HG03520 (cell line): ENCODE data around the gene ERMAP.
"Not testable (repeated sequence)": the region's sequence is repeated elsewhere in the genome, so short reads cannot be mapped to it uniquely, and the experiment has no call there.

Source experiments
- ATAC-seq: cut with Tn5 transposase; IDR thresholded peaks from one replicate; pipeline ENCODE4 v1.9.1; 2021; ENCODE audit warnings: mild to moderate bottlenecking, moderate library complexity; ENCODE audit not compliant: unreplicated experiment

The ERMAP gene

DNA sequence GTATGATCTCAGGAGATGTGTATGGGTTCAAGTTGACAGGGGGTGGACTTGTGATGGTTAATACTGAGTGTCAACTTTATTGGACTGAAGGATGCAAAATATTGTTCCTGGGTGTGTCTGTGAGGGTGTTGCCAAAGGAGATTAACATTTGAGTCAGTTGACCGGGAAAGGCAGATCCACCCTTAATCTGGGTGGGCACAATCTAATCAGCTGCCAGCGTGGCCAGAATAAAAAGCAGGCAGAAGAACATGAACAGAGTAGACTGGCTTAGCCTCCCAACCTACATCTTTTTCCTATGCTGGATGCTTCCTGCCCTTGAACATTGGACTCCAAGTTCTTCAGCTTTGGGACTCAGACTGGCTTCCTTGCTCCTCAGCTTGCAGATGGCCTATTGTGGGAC, 52.8 kb downstream of the ERMAP start:
- ATAC-seq = not testable (repeated sequence)

DNA sequence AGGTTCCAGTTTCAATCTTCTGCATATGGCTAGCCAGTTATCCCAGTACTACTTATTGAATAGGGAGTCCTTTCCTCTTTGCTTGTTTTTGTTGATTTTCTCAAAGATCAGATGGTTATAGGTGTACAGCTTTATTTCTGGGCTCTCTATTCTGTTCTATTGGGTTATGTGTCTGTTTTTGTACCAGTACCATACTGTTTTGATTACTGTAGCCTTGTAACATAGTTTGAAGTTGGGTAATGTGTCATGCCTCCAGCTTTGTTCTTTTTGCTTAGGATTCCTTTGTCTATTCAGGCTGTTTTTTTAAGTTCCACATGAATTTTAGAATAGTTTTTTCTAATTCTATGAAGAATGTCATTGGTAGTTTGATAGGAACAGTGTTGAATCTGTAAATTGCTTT, 56.2 kb downstream of the ERMAP start:
- ATAC-seq = not testable (repeated sequence)

DNA sequence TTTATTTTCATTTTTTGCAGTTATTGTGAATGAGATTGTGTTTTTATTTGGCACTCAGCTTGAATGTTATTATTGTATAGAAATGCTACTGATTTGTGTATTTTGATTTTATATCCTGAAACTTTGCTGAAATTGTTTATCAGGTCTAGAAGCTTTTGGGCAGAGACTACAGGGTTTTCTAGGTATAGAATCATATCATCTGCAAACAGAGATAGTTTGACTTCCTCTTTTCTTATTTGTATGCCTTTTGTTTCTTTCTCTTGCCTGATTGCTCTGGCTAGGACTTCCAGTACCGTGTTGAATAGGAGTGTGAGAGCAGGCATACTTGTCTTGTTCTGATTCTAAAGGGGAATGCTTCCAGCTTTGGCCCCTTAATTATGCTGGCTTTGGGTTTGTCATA, 56.7 kb downstream of the ERMAP start:
- ATAC-seq = no peak

DNA sequence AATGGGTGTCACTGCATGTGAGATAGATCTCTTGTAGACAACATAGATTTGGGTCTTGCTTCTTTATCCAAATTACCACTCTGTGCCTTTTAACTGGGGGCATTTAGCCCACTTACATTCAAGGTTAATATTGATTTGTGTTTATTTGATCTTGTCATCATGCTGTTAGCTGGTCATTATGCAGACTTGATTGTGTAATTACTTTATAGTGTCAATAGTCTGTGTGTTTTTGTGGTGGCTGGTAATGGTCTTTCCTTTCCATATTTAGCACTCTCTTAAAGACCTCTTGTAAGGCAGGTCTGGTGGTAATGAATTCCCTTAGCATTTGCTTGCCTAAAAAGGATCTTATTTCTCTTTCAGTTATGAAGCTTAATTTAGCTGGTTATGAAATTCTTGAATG, 59.1 kb downstream of the ERMAP start:
- ATAC-seq = no peak

DNA sequence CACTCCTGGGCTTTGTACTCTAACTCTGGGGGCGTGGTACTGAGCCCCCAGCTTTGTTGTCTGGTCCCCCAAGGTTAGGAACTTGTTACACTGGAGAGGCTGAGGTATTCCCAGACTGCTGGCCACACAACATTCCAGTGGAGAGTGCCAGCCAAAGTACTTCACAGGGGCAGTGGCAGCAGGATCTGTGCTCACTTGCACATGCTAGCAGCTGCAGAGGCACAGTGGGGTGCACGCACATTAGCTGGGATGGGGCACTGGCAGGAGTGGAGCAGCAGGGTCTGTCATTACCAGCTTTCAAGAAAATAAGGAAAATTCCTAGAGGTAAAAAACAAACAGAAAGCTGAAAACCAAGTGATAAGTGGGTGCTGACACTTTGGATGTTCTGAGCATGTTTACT, 60.5 kb downstream of the ERMAP start:
- no peak for ATAC-seq

DNA sequence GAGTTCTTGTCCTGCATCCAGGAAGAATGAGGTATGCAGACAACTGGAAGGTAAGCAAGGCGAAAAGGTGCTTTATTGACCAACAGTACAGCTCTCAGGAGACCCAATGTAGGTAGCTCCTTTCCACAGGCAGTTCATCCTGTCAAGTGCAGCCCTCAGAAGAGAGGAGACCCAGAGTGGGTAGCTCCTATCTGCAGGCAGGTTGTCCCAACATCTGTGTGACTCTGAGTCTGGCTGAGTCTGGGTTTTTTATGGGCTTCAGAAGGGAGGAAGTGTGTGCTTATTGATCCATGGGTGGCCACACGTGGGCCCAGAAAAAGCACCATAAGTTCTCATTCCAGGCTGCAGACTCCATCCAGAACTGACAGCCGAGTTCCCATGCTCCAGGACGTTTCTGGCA, 63.5 kb downstream of the ERMAP start:
- no peak for ATAC-seq

DNA sequence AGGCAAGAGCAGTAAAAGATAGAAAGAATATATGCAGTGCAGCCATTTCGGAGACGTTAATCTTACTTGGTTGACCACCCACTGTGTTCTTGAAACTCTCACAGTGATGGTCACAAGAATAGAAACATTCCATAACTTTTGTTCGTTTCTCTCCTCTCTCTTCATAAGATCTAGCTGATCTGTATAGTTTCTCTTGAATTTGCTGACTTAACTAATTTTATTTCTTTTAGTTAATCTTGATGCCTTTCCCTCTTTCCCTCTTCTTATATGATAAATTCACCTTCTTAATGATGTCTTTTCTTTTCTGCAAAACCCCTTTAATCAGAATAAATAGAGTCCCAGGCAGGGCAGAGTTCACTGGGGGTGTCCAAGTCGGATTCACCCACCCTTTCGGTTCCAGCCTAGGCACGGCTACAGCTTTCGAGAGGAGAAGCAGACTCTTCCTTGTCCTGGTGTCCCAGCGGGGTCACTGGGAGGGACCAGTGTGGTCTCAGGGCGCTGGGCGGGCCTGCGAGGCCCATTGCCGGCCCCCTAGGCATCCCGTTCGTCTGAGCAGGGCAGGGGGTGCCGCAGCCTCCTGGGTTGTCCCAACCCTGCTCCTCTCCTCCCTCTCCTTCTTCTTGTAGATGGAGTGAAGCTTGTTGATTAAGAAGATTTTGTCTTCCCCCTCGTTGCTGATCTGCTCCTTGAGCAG, 69.3 kb downstream of the ERMAP start:
- no peak for ATAC-seq

DNA sequence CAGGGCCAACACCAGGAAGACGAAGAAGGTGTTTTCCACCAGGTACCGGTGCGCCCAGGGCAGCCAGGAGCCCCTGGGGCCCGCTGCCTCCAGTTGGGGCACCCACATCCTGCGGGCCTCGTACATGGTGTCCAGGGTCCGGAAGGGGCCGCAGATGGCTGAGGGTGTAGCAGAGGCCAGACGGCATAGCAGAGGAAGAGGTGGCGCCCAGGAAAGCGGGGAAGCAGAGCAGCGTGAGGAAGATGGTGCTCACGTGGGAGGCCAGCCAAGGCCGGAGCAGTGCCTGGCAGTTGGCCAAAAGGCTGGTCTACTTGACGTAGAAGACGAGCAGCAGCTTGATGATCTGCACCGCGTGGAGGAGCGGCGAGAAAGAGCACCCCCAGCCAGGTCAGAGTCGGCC, 69.9 kb downstream of the ERMAP start:
- ATAC-seq = no peak

DNA sequence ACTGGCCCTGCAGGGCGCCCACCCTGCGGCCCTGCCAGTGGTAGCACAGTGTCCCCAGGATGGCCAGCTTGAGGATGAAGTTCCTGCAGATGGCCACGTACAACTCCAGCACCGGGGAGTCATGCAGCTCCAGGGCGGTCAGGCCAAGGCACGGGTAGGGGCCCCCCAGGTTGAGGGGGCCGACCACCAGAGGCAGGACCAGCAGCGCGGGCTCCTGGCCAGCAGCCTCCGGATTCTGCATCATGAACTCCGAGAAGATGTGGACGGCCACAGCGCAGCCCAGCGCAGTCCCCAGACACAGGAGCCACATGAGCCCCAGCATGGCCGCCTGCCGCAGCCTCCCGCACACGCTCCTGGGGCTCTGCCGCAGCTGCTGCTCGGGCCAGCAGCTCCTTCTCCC, 70.4 kb downstream of the ERMAP start:
- ATAC-seq = no peak

DNA sequence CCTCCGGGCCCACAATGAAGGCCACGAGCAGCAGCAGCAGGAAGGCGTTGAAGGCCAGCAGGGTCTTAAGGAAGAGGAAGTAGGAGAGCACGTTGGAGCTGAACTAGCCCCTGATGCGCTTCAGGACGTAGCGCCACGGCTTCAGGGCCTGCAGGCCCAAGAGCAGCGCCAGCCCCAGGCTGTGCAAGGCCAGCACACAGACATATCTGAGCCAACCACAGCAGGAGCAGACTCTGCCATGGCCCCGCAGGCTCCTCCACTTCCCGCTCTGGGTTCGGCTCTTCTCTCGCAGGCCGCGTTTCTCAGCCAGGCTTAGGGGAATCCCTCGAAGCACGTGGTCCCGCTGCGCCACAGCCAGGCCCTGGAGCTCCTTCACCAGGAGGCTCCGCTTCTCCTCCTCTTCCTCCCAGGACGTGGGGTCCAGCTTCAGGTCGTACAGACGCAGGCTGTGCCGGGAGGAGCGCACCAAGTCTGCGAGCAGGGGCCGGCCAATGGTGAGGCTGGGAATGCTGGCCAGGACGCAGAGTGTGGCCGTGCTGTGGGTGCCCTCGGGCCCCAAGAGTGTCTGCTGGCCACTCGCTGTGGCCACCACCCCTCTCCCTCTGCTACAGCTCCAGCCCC, 71.2 kb downstream of the ERMAP start:
- no peak for ATAC-seq

DNA sequence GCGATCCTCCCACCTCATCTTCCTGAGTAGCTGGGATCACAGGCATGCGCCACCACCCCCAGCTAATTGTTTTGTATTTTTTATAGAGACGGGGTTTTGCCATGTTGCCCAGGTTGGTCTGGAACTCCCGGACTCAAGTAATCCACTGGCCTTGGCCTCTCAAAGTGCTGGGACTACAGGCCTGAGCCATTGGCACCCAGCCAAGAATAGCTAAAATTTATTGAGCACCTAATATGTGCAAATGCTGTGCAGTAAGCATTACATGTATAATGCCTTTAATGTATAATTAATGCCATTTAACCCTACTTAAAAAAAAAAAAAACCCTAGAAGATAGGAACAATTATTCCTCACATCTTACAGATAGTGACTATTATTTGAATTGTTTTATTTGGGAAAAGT, 72.3 kb downstream of the ERMAP start:
- no peak for ATAC-seq

DNA sequence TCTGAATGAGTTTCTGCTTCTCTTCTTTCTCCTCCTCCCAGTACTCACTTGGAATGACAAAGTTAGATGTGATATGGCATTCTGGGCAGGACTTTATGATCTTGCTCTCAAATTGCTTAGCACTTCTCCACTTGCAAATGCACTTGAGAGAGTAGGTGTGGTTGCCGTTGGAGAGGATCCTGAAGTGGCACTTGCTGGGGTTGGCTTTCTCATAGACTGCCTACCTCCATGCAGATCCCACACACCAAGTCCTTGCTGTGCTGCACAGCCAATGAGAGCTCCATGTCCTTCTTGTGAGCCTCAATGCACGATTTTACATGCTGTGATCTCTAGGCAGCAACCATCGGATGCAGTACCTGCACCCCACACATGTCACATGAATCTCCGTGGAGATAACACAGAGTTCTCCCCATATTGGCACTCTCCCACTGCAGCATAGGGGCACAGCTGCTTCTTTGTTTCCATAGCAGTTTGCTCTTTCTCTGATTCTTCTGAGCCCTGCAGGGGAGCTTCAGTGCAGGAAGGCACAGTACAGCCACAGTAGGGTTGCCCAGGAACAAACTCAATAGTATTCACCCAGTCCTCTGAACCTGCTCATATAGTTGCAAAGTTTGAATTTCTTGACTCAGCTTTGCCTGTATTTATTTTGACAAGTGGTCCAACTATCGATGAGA, 74.7 kb downstream of the ERMAP start:
- no peak for ATAC-seq
